SK-N-MC (cell line): ENCODE data around the gene SLIRP.

Experiments used
- EZH2 ChIP-seq: fragments of 200-600 bp; sonication (generic); IDR thresholded peaks from one replicate; pipeline ENCODE4 v1.6.1; 2017; ENCODE audit warnings: antibody characterized with exemption
- POLR2AphosphoS5 ChIP-seq: IDR thresholded peaks from 2 replicates; pipeline ENCODE4 v1.6.1; 2012; ENCODE audit warnings: mild to moderate bottlenecking, low read depth, low read length, borderline replicate concordance

GRCh38 chr14:77763316-77763715 lies 55.4 kb downstream of the SLIRP start:
- TF ChIP-seq EZH2 (no peak), POLR2AphosphoS5 (no peak)
